ENCODE data around the gene QKI.

GRCh38 chr6:163460307-163460782 is 45.8 kb downstream of the QKI start:
- TF ChIP-seq USF1 (IDR thresholded peaks at IDR 0.05) (no peak), TAF1 (IDR thresholded peaks at IDR 0.05; ENCODE audit: low read depth) (no peak), EP300 (IDR thresholded peaks at IDR 0.05; ENCODE audit: borderline replicate concordance) (no peak), REST (IDR thresholded peaks at IDR 0.05; ENCODE audit: low read depth) (no peak), MAX (IDR thresholded peaks at IDR 0.05) (no peak), YY1 (IDR thresholded peaks at IDR 0.05; ENCODE audit: low read depth) (no peak)
